ENCODE results near the gene COX8A.

GRCh38 chr11:63931045-63931444 is 43.4 kb upstream of the COX8A start:
- TF ChIP-seq, protein P1, sequence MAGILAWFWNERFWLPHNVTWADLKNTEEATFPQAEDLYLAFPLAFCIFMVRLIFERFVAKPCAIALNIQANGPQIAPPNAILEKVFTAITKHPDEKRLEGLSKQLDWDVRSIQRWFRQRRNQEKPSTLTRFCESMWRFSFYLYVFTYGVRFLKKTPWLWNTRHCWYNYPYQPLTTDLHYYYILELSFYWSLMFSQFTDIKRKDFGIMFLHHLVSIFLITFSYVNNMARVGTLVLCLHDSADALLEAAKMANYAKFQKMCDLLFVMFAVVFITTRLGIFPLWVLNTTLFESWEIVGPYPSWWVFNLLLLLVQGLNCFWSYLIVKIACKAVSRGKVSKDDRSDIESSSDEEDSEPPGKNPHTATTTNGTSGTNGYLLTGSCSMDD (CRISPR knock-in tag; IDR thresholded peaks at IDR 0.05): no peak
- TF ChIP-seq POLR2A (IDR thresholded peaks at IDR 0.05; ENCODE audit: insufficient read depth in 1 of 2, low read depth in 2 of 2, low read length in 2 of 2): no peak
- no peak for TF ChIP-seq CEBPB (IDR thresholded peaks at IDR 0.05; ENCODE audit: borderline replicate concordance, low read depth, low read length)
- no peak for TF ChIP-seq ZNF20 (CRISPR knock-in tag; IDR thresholded peaks at IDR 0.05)
- TF ChIP-seq ZNF329 (CRISPR knock-in tag; IDR thresholded peaks at IDR 0.05; ENCODE audit: low read depth): no peak
- TF ChIP-seq E2F5 (CRISPR knock-in tag; conservative IDR thresholded peaks at IDR 0.05): no peak
- no peak for TF ChIP-seq CBX5 (CRISPR knock-in tag; IDR thresholded peaks at IDR 0.05; ENCODE audit: borderline replicate concordance)
- no peak for TF ChIP-seq BCL6 (CRISPR knock-in tag; IDR thresholded peaks at IDR 0.05)
- no peak for TF ChIP-seq ZNF552 (CRISPR knock-in tag; IDR thresholded peaks at IDR 0.05; ENCODE audit: borderline replicate concordance)
- no peak for TF ChIP-seq ZBTB7A (CRISPR knock-in tag; IDR thresholded peaks at IDR 0.05)
- TF ChIP-seq SP1 (IDR thresholded peaks at IDR 0.05): no peak
- TF ChIP-seq SP1 (CRISPR knock-in tag; IDR thresholded peaks at IDR 0.05): no peak
- TF ChIP-seq HDAC6 (IDR thresholded peaks at IDR 0.05; ENCODE audit: low read depth, low read length): no peak
- no peak for TF ChIP-seq ZNF205 (CRISPR knock-in tag; IDR thresholded peaks at IDR 0.05)
- no peak for TF ChIP-seq ASH2L (IDR thresholded peaks at IDR 0.05; ENCODE audit: insufficient read length, low read depth, low read length)

Measured in HepG2 (cell line).